Ovary (tissue), 9 donors: Measurements from ENCODE around the gene EIF2D. TPM values are rescaled to one million over a fixed set of nuclear protein-coding genes. Genes with fewer than 3 reads are reported as not detected.

Source experiments
- DNase-seq, 5 donors: peaks; one replicate each; pipeline ENCODE4 v3.0.0-alpha.2; 2019 to 2020
- H3K27ac ChIP-seq, 2 donors: fragments of 200-600 bp; one replicate each; pipeline versions ENCODE4 v1.5.1 to v1.8.0; 2019 to 2022
- H3K27me3 ChIP-seq: fragments of 200-600 bp; one replicate; pipeline ENCODE4 v1.8.0; 2022
- H3K36me3 ChIP-seq: fragments of 200-600 bp; sonication (generic); one replicate; pipeline ENCODE4 v1.5.1; 2019
- H3K4me1 ChIP-seq: one replicate; pipeline ENCODE4 v1.8.1; 2013; ENCODE audit warnings: mild to moderate bottlenecking, moderate library complexity; ENCODE audit not compliant: insufficient read depth
- H3K4me3 ChIP-seq: fragments of 200-600 bp; sonication (generic); one replicate; pipeline ENCODE4 v1.5.1; 2017
- H3K9me3 ChIP-seq, 2 donors: fragments of 200-600 bp in 1 of 2; sonication (generic) in 1 of 2; one replicate each; pipeline versions ENCODE4 v1.5.1 to v1.8.1; 2013 to 2019; ENCODE audit warnings: mild to moderate bottlenecking in 1 of 2, moderate library complexity in 1 of 2
- CTCF ChIP-seq, 3 donors: fragments of 450-650 bp in 2 of 3; fragments of 200-600 bp in 1 of 3; IDR thresholded peaks; one replicate each; pipeline versions ENCODE4 v1.5.1 to v1.8.0; 2016 to 2022; ENCODE audit warnings: antibody characterized with exemption in 3 of 3, mild to moderate bottlenecking in 1 of 3
- EP300 ChIP-seq: sonication (generic); formaldehyde crosslinking; IDR thresholded peaks from one replicate; pipeline ENCODE4 v1.6.1; 2017; ENCODE audit warnings: antibody characterized with exemption
- POLR2A ChIP-seq: fragments of 450-650 bp; IDR thresholded peaks from one replicate; pipeline ENCODE4 v1.6.1; 2017; ENCODE audit warnings: antibody characterized with exemption, mild to moderate bottlenecking, moderate library complexity
- WGBS, 3 donors: extraction: QIAGEN DNeasy Blood & Tissue Kit in 1 of 3; methylation state at CpG; one replicate each; pipeline versions ENCODE4 v1.1.5 to v1.1.7; 2013 to 2017; 5-methylcytosine and 5-hydroxymethylcytosine counted together
- intact Hi-C, 4 donors: fragments of 100-400 bp; cut with DNase I; formaldehyde crosslinking; loops; one replicate each; pipeline versions ENCODE4 v1.11.0 to v1.15.1; 2022 to 2023
- polyA plus RNA-seq, 2 donors: library from polyadenylated mRNA; stranded (reverse); fragments of 200-250 nt in 1 of 2; fragments of 350-450 nt in 1 of 2; fragmentation: Illumina TruSeq in 1 of 2; extraction: RNeasy Lipid Tissue Mini Kit (QIAGEN cat#74804) in 1 of 2; gene quantifications; one replicate each; pipeline ENCODE4 v1.2.3, GENCODE V29; 2013 to 2014
- total RNA-seq, 7 donors: library from RNA; depleted of rRNA in 2 of 7; stranded (reverse); fragments of >200 nt in 2 of 7; fragmentation: NEBNext Ultra II Directional in 3 of 7; extraction: Animal tissue kit (Norgen Biotek cat#: 25700) in 3 of 7; gene quantifications; one replicate each; pipeline versions ENCODE4 v1.1.0 to v1.2.4, GENCODE V29; 2016 to 2023
- donor health status: DM: no; HTN: no; CAD: no; lungs with moderate emphysema.
- donor health status: DM: no; HTN: no; CAD: no.
- donor health status: Bipolar disorder and iron deficiency.
- donor health status: DM: yes; HTN: yes; CAD: no.
- donor health status: DM: no; HTN: no; CAD: no.
- donor health status: DM: yes; HTN: yes; CAD: no.

Gene EIF2D
- total and polyA plus RNA-seq, 9 donors: 46.4 to 90.0 (median 61.0) TPM

GRCh38 chr1:206655471-206655882 is 43.2 kb upstream of the EIF2D start:
- Histone ChIP-seq H3K36me3 (no peaks in the 10 kb centered on the region), H3K27me3 (no peaks in the 10 kb centered on the region), H3K4me1 (peaks cover 3% of the 10 kb centered on the region), H3K4me3 (no peak overlapping the region), H3K9me3 (no peaks in the 10 kb centered on the region), H3K27ac (no peak overlapping the region)
- intact Hi-C loops: no loop called here
- TF ChIP-seq EP300: no peak
- TF ChIP-seq POLR2A: no peak
- no peak for TF ChIP-seq CTCF (IDR thresholded peaks at IDR 0.05)
- 66 to 71% (median 70%) methylated on average over 4 of the region's 4 CpGs for WGBS, 3 donors
- DNase-seq: no peak

- 66 to 72% (median 72%) methylated on average over 2 of the region's 2 CpGs for WGBS, 3 donors
Measured at GRCh38 chr1:206654828-206655227, 42.6 kb upstream of the EIF2D start.

GRCh38 chr1:206653715-206654459 is 41.6 kb upstream of the EIF2D start:
- no peak for DNase-seq
- intact Hi-C loops: no loop called here
- Histone ChIP-seq H3K27ac (no peak overlapping the region), H3K27me3 (no peaks in the 10 kb centered on the region), H3K36me3 (no peaks in the 10 kb centered on the region), H3K4me3 (no peak overlapping the region), H3K9me3 (no peaks in the 10 kb centered on the region), H3K4me1 (peaks cover 1% of the 10 kb centered on the region)
- 77 to 83% (median 80%) methylated on average over 7 of the region's 7 CpGs for whole genome bisulfite sequencing, 3 donors
- no peak for TF ChIP-seq CTCF (IDR thresholded peaks at IDR 0.05)
- no peak for TF ChIP-seq EP300
- no peak for TF ChIP-seq POLR2A

More at GRCh38 chr1:206654828-206655227, 42.6 kb upstream of the EIF2D start:
- Histone ChIP-seq H3K4me3 (no peak overlapping the region), H3K27me3 (no peaks in the 10 kb centered on the region), H3K27ac (no peak overlapping the region), H3K4me1 (peaks cover 2% of the 10 kb centered on the region), H3K9me3 (no peaks in the 10 kb centered on the region), H3K36me3 (no peaks in the 10 kb centered on the region)
- TF ChIP-seq POLR2A: no peak
- TF ChIP-seq CTCF (IDR thresholded peaks at IDR 0.05): no peak
- no peak for TF ChIP-seq EP300
- intact Hi-C loops: no loop called here
- DNase-seq: no peak

- no peak for DNase-seq
- Histone ChIP-seq H3K9me3 (no peaks in the 10 kb centered on the region), H3K4me3 (no peak overlapping the region), H3K4me1 (peaks cover 1% of the 10 kb centered on the region), H3K27ac (no peak overlapping the region), H3K27me3 (no peaks in the 10 kb centered on the region), H3K36me3 (no peaks in the 10 kb centered on the region)
- intact Hi-C loops: no loop called here
- 88 to 96% (median 94%) methylated on average over 5 of the region's 5 CpGs for WGBS, 3 donors
- TF ChIP-seq CTCF (IDR thresholded peaks at IDR 0.05): no peak
- no peak for TF ChIP-seq EP300
- no peak for TF ChIP-seq POLR2A
Measured at GRCh38 chr1:206651958-206652890, 40.0 kb upstream of the EIF2D start.
